Sigmoid colon (tissue), 4 donors: Measurements from ENCODE around the gene SIRT3.

Experiments used
- EP300 ChIP-seq, 4 donors: sonication (generic); formaldehyde crosslinking; IDR thresholded peaks; one replicate each; pipeline ENCODE4 v1.6.1; 2017; ENCODE audit warnings: antibody characterized with exemption in 4 of 4
- POLR2A ChIP-seq, 2 donors: fragments of 450-650 bp; IDR thresholded peaks; one replicate each; pipeline ENCODE4 v1.6.1; 2016; ENCODE audit warnings: antibody characterized with exemption in 2 of 2, mild to moderate bottlenecking in 2 of 2, moderate library complexity in 2 of 2
- TF ChIP-seq, protein P1 (sequence below), 4 experiments: fragments of 450-650 bp in 3 of 4; fragments of 200-600 bp in 1 of 4; IDR thresholded peaks; one replicate each; pipeline ENCODE4 v1.5.1; 2016 to 2019; ENCODE audit warnings: antibody characterized with exemption in 4 of 4, mild to moderate bottlenecking in 3 of 4, moderate library complexity in 2 of 4

DNA sequence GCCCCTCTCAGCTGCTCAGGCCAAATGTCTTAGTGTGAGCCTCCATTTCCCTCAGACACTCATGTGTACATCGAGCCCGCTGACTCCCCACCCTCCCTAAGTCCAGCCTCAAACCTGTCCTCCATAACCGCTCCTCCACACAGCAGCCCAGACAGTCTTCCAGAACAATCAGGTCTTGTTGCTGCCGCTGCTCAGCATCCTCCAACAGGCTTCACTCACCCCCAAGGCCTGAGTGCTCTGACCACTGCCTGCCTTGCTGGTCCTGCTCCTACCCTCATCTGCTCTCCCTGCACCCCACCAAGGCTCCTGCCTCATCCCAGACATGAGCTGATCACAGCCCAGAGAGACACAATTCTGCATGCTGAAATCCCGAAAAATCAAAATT, 17.7 kb upstream of the SIRT3 start:
- TF ChIP-seq EP300 (IDR thresholded peaks at IDR 0.05) (no peak), POLR2A (IDR thresholded peaks at IDR 0.05) (no peak)
- TF ChIP-seq, protein P1, sequence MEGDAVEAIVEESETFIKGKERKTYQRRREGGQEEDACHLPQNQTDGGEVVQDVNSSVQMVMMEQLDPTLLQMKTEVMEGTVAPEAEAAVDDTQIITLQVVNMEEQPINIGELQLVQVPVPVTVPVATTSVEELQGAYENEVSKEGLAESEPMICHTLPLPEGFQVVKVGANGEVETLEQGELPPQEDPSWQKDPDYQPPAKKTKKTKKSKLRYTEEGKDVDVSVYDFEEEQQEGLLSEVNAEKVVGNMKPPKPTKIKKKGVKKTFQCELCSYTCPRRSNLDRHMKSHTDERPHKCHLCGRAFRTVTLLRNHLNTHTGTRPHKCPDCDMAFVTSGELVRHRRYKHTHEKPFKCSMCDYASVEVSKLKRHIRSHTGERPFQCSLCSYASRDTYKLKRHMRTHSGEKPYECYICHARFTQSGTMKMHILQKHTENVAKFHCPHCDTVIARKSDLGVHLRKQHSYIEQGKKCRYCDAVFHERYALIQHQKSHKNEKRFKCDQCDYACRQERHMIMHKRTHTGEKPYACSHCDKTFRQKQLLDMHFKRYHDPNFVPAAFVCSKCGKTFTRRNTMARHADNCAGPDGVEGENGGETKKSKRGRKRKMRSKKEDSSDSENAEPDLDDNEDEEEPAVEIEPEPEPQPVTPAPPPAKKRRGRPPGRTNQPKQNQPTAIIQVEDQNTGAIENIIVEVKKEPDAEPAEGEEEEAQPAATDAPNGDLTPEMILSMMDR (IDR thresholded peaks at IDR 0.05), result no peak
